Pancreas (tissue), 10 donors: ENCODE data around the gene ARVCF. TPM values are rescaled to one million over a fixed set of nuclear protein-coding genes. Genes with fewer than 3 reads are reported as not detected.

Experiments
- ATAC-seq, 4 donors: fragments of 200-7000 bp; cut with Tn5 transposase; one replicate each; pipeline versions ENCODE4 v1.8.0 to v1.9.1; 2020; ENCODE audit warnings: mild to moderate bottlenecking in 4 of 4, moderate library complexity in 4 of 4
- DNase-seq, 6 donors: peaks; one replicate each; pipeline ENCODE4 v3.0.0-alpha.2; 2020
- FAIRE-seq: peaks from 2 replicates; lab custom pipeline; 2012; peaks lifted over from hg19 to GRCh38; lab: Jason Lieb, UNC
- H3K27ac ChIP-seq, 4 donors: fragments of 200-600 bp; sonication (generic); 1 replicate in 3 of 4; 2 replicates in 1 of 4; pipeline versions ENCODE4 v1.5.0 to v1.8.0; 2020
- H3K27me3 ChIP-seq, 4 donors: fragments of 200-600 bp; one replicate each; pipeline ENCODE4 v1.8.0; 2021
- H3K36me3 ChIP-seq, 3 donors: fragments of 200-600 bp; sonication (generic) in 1 of 3; one replicate each; pipeline versions ENCODE4 v1.5.0 to v1.8.0; 2020 to 2021
- H3K4me1 ChIP-seq, 3 donors: fragments of 200-600 bp; one replicate each; pipeline ENCODE4 v1.8.0; 2021
- H3K4me3 ChIP-seq, 4 donors: fragments of 200-600 bp; sonication (generic) in 2 of 4; one replicate each; pipeline versions ENCODE4 v1.5.0 to v1.8.0; 2020 to 2021
- H3K9me3 ChIP-seq, 4 donors: fragments of 200-600 bp; one replicate each; pipeline ENCODE4 v1.8.0; 2021
- WGBS, 2 donors: extraction: QIAGEN DNeasy Blood & Tissue Kit; methylation state at CpG; one replicate each; pipeline ENCODE4 v1.1.7; 2013; 5-methylcytosine and 5-hydroxymethylcytosine counted together
- intact Hi-C, 3 donors: fragments of 100-400 bp; cut with DNase I; formaldehyde crosslinking; loops; one replicate each; pipeline versions ENCODE4 v1.11.1 to v1.14.2; 2022
- polyA plus RNA-seq, 2 donors: library from polyadenylated mRNA; stranded (reverse); fragments of 200-250 nt; gene quantifications; one replicate each; pipeline ENCODE4 v1.2.3, GENCODE V29; 2013
- total RNA-seq, 6 donors: library from RNA; stranded (reverse); fragmentation: NEBNext Ultra II Directional in 4 of 6; extraction: Animal tissue kit (Norgen Biotek cat#: 25700) in 4 of 6; gene quantifications; one replicate each; pipeline versions ENCODE4 v1.2.1 to v1.2.4, GENCODE V29; 2021 to 2023
- TF ChIP-seq, protein P1 (sequence below), 4 donors: fragments of 200-600 bp; sonication (generic) in 3 of 4; IDR thresholded peaks; one replicate each; pipeline versions ENCODE4 v1.5.0 to v1.8.0; 2021; ENCODE audit warnings: antibody characterized with exemption in 4 of 4
- donor health status: healthy with polysubstance abuse.
- donor health status: DM: no; HTN: no; CAD: no; lungs with moderate emphysema.
- donor health status: DM: no; HTN: no; CAD: no.
- donor health status: control.
- donor health status: control.
- donor health status: Bipolar disorder and iron deficiency.
- donor health status: DM: yes; HTN: yes; CAD: no.
- donor health status: DM: no; HTN: no; CAD: no.
- donor health status: DM: no; HTN: no; CAD: no.
- donor health status: DM: yes; HTN: yes; CAD: no.

Gene ARVCF
- total and polyA plus RNA-seq, 8 donors: 5.0 to 57.8 (median 13.0) TPM

DNA sequence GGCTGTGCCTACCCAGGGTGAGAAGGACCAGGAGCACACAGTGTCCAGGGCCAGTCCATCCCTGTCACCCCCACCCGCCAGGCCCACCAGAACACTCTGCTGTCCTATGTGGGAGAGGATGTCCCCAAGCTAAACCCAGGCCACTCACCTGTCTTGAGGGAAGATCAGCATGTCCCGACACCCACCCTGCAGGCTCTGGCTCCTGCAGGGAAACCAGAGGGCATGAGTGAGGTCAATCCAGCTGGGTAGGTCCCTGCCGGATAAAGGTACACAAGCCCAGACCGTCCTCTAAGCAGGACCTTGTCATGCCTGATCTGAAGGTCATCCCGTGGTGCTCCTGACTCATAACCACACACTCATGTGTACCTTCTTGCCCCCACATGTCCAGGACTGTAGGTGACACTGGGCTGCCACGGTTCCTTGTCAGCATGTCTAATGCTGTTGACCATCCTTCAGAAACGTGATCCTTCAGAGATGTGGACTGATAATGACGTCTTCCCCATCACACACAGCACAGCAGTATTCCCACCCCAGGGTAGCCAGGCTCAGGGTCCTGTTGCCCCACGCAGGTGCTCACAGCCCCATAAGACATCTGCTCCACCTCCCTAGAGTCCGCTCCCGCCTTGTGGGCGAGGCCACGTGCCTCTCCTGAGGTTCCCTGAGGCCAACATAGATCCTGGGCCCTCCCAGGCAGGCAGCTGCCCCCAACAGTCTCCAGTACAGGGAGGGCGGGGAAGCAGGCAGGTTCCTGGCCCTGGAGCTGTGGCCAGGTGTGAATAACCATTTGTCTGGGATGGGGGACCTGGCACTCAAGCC, 6.1 kb downstream of the ARVCF start:
- Histone ChIP-seq H3K4me1 (no peaks in the 10 kb centered on the region), H3K27ac (no peak overlapping the region), H3K9me3 (no peaks in the 10 kb centered on the region), H3K4me3 (no peak overlapping the region), H3K36me3 (no peaks in the 10 kb centered on the region), H3K27me3 (no peaks in the 10 kb centered on the region)
- 71 to 73% methylated on average over 14 of the region's 14 CpGs for WGBS, 2 donors
- TF ChIP-seq, protein P1, sequence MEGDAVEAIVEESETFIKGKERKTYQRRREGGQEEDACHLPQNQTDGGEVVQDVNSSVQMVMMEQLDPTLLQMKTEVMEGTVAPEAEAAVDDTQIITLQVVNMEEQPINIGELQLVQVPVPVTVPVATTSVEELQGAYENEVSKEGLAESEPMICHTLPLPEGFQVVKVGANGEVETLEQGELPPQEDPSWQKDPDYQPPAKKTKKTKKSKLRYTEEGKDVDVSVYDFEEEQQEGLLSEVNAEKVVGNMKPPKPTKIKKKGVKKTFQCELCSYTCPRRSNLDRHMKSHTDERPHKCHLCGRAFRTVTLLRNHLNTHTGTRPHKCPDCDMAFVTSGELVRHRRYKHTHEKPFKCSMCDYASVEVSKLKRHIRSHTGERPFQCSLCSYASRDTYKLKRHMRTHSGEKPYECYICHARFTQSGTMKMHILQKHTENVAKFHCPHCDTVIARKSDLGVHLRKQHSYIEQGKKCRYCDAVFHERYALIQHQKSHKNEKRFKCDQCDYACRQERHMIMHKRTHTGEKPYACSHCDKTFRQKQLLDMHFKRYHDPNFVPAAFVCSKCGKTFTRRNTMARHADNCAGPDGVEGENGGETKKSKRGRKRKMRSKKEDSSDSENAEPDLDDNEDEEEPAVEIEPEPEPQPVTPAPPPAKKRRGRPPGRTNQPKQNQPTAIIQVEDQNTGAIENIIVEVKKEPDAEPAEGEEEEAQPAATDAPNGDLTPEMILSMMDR (IDR thresholded peaks at IDR 0.05): no peak
- intact Hi-C loops: no loop called here
- peak in 3 of 6 donors; percentile 20 to 41 (median 40) for DNase-seq
- peak in 1 of 4 donors; percentile 3 for ATAC-seq
- FAIRE-seq: no peak

DNA sequence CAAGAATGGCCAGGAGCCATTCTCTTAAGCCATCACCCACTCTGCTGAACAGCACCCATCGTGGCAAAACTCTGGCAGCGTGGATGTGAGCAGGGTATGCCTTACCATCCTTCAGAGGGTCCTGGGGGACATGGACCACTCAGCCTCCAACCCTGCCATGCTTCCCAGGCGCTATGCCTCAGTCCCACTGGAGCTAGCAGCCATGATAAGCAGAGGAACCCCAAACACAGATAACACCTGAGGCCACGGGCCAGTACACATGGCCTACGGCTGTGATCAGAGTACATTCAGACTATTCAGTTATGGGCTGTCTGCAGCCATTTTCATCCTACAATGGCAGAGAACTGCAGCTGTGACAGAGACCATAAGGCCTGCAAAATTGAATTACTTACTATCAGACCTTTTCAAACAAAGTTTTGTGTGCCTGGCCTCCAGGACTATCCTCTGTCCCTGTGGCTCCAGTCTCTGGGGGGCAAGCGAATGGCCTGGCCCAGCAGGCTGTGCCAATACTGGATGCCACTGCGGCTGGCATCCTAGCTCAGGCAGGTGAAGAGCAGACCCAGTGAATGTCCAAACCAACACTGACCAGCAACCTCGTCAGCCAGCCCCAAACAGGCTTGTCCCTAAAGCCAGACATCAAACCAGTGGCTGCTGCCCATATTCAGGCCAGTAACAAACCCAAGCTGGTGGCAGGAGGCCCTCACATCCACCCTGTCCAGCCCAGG, 6.9 kb downstream of the ARVCF start:
- FAIRE-seq: no peak
- no peaks in the 10 kb centered on the region for H3K4me1 ChIP-seq
- TF ChIP-seq, protein P1 (IDR thresholded peaks at IDR 0.05): no peak
- ATAC-seq: no peak
- H3K9me3 ChIP-seq: no peaks in the 10 kb centered on the region
- no peak overlapping the region for H3K27ac ChIP-seq
- H3K27me3 ChIP-seq: no peaks in the 10 kb centered on the region
- peak in 3 of 6 donors; percentile 7 to 45 (median 22) for DNase-seq
- H3K4me3 ChIP-seq: no peak overlapping the region
- intact Hi-C loops: no loop called here
- no peaks in the 10 kb centered on the region for H3K36me3 ChIP-seq
- WGBS, 2 donors: 86 to 92% methylated on average over 8 of the region's 8 CpGs

GRCh38 chr22:20009018-20009491, 7.6 kb downstream of the ARVCF start:
- FAIRE-seq: no peak
- Histone ChIP-seq H3K27me3 (no peaks in the 10 kb centered on the region), H3K36me3 (no peaks in the 10 kb centered on the region), H3K4me1 (no peaks in the 10 kb centered on the region), H3K9me3 (no peaks in the 10 kb centered on the region), H3K27ac (no peak overlapping the region), H3K4me3 (no peak overlapping the region)
- 93 to 94% methylated on average over 9 of the region's 9 CpGs for WGBS, 2 donors
- no peak for ATAC-seq
- peak in 3 of 6 donors; percentile 4 to 52 (median 40) for DNase-seq
- intact Hi-C loops: no loop called here
- TF ChIP-seq, protein P1 (IDR thresholded peaks at IDR 0.05): no peak

GRCh38 chr22:20008221-20008995, 8.2 kb downstream of the ARVCF start:
- Histone ChIP-seq H3K36me3 (no peaks in the 10 kb centered on the region), H3K9me3 (peaks cover 0 to 4% (median 0%) of the 10 kb centered on the region in 4 donors), H3K4me1 (no peaks in the 10 kb centered on the region), H3K27ac (no peak overlapping the region), H3K4me3 (no peak overlapping the region), H3K27me3 (no peaks in the 10 kb centered on the region)
- no peak for FAIRE-seq
- TF ChIP-seq, protein P1 (IDR thresholded peaks at IDR 0.05): no peak
- peak in 3 of 6 donors; percentile 9 to 50 (median 50) for DNase-seq
- 90 to 95% methylated on average over 11 of the region's 11 CpGs for WGBS, 2 donors
- intact Hi-C loops: no loop called here
- no peak for ATAC-seq
